Body of pancreas (tissue), 4 donors: ENCODE results near the gene SNX27. TPM values are rescaled to one million over a fixed set of nuclear protein-coding genes. Genes with fewer than 3 reads are reported as not detected.
A peak's percentile ranks its signal among the peaks of the same experiment; 100 is the strongest.
"Not testable (repeated sequence)": the region's sequence is repeated elsewhere in the genome, so short reads cannot be mapped to it uniquely, and the experiment has no call there.

Experiments used
- ATAC-seq: fragments of 150-250 bp; one replicate; pipeline ENCODE4 v1.9.1; 2016
- DNase-seq, 4 donors: peaks; one replicate each; pipeline ENCODE4 v3.0.0-alpha.2; 2019
- H3K27ac ChIP-seq, 4 donors: fragments of 200-600 bp; sonication (generic); 1 replicate in 3 of 4; 2 replicates in 1 of 4; pipeline versions ENCODE4 v1.5.1 to v1.6.1; 2016 to 2019; ENCODE audit warnings: mild to moderate bottlenecking in 1 of 4, mixed read lengths in 1 of 4, moderate library complexity in 1 of 4
- H3K27me3 ChIP-seq, 2 donors: fragments of 200-600 bp; sonication (generic); one replicate each; pipeline ENCODE4 v1.6.0; 2016; ENCODE audit warnings: mild to moderate bottlenecking in 1 of 2
- H3K36me3 ChIP-seq, 2 donors: fragments of 200-600 bp; sonication (generic); replicated peaks in 1 of 2; 2 replicates each; pipeline ENCODE4 v1.5.1; 2016; ENCODE audit warnings: low read depth in 2 of 2; ENCODE audit not compliant: insufficient read depth in 1 of 2
- H3K4me1 ChIP-seq: fragments of 200-600 bp; sonication (generic); one replicate; pipeline ENCODE4 v1.6.0; 2016
- H3K4me3 ChIP-seq, 2 donors: fragments of 200-600 bp; sonication (generic); 1 replicate in 1 of 2; 2 replicates in 1 of 2; pipeline ENCODE4 v1.5.1; 2016 to 2019
- H3K9me3 ChIP-seq, 3 donors: fragments of 200-600 bp; sonication (generic); 1 replicate in 2 of 3; 2 replicates in 1 of 3; pipeline ENCODE4 v1.5.1; 2016
- POLR2A ChIP-seq, 3 donors: fragments of 450-650 bp; IDR thresholded peaks; one replicate each; pipeline ENCODE4 v1.6.1; 2016; ENCODE audit warnings: antibody characterized with exemption in 3 of 3, mild to moderate bottlenecking in 2 of 3
- WGBS, 2 donors: methylation state at CpG; one replicate each; pipeline ENCODE4 v1.1.5; 2017; 5-methylcytosine and 5-hydroxymethylcytosine counted together
- intact Hi-C: fragments of 100-400 bp; cut with DNase I; formaldehyde crosslinking; loops from one replicate; pipeline ENCODE4 v1.15.1; 2023
- total RNA-seq, 2 donors: library from RNA; depleted of rRNA; stranded (reverse); fragments of >200 nt; gene quantifications; one replicate each; pipeline ENCODE4 v1.1.0, GENCODE V29; 2016
- TF ChIP-seq, protein P1 (sequence below), 7 experiments: fragments of 450-650 bp in 4 of 7; fragments of 200-600 bp in 3 of 7; sonication (generic) in 3 of 7; IDR thresholded peaks; one replicate each; pipeline ENCODE4 v1.5.1; 2016 to 2019; ENCODE audit warnings: antibody characterized with exemption in 7 of 7

SNX27 gene
- total RNA-seq, 2 donors from 2014 or later: 22.3 to 25.7 TPM

DNA sequence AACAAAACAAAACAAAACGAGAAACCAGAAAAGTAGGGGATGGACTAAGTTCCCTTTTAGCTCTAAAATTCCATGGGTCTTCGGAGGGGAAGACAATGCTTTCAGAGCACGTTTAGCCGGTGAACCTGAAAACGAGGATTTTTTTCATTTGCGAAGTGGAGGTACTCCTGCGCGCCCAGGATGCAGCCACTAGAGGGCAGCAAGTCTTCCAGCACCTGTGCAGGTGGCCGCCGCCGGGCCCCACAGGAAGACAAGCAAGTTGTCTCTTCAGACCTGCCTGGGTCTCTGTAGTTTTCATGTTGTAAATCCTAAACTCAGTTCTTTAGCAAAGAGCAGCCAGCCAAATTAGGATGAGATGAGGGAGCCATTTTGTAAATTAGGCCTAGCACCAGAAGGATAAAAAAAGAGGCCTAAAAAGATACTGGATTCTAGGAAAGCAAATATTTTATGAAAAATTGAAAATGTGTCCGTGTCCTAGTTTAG is 17.7 kb upstream of the SNX27 start:
- H3K4me3 ChIP-seq: no peak overlapping the region
- no peaks in the 10 kb centered on the region for H3K9me3 ChIP-seq
- H3K36me3 ChIP-seq: no peaks in the 10 kb centered on the region
- no peaks in the 10 kb centered on the region for H3K27me3 ChIP-seq
- TF ChIP-seq POLR2A (IDR thresholded peaks at IDR 0.05): no peak
- TF ChIP-seq, protein P1, sequence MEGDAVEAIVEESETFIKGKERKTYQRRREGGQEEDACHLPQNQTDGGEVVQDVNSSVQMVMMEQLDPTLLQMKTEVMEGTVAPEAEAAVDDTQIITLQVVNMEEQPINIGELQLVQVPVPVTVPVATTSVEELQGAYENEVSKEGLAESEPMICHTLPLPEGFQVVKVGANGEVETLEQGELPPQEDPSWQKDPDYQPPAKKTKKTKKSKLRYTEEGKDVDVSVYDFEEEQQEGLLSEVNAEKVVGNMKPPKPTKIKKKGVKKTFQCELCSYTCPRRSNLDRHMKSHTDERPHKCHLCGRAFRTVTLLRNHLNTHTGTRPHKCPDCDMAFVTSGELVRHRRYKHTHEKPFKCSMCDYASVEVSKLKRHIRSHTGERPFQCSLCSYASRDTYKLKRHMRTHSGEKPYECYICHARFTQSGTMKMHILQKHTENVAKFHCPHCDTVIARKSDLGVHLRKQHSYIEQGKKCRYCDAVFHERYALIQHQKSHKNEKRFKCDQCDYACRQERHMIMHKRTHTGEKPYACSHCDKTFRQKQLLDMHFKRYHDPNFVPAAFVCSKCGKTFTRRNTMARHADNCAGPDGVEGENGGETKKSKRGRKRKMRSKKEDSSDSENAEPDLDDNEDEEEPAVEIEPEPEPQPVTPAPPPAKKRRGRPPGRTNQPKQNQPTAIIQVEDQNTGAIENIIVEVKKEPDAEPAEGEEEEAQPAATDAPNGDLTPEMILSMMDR (IDR thresholded peaks at IDR 0.05): peak; percentile 62 to 92 (median 88)
- WGBS, 2 donors: 7 to 8% methylated on average over 12 of the region's 12 CpGs
- peak overlapping the region in 1 of 4 donors; percentile 11 for H3K27ac ChIP-seq
- H3K4me1 ChIP-seq: peaks cover 10% of the 10 kb centered on the region
- ATAC-seq (peak; percentile 92), DNase-seq (peak; percentile 89 to 95 (median 90))
- intact Hi-C loops: loop anchor here (10.0 kb wide), 1 partner anchor 141 kb away; no protein-coding TSS in a partner anchor

DNA sequence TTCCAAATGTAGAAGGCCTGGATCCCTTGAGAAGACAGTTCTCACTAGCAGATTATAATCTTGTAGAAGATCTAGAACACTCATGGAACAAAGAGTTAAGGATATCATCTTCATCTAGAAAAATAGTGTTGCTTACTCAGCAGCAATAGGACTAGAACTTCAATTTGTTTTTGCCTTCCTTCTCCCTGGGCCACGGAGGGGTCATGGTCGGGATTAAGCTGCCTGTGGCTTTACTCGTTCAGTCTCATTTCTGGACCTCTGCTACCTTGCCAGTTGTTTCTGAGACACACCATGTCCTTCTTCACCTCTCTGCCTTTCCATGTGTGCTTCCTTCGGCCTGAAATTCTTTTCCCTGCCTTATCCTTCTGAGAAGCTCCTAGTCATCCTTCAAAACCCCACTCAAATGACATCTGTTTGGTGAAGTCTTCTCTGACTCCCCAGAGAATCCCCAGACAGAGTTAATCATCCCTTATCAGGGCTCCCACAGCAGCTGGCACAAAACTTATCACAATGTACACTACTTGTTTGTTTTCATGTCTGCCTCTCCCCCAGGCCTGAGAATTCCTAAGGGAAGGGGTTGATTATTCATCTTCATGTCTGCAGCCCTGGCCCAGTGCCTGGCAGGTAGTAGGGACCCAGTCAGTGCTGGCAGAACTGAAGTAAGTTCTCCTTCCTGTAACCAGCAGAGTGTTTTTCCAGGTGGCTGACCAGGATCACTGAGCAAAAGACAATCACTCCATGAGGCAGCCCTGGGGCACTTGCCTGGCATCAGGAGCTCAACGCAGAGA is 15.5 kb upstream of the SNX27 start:
- no peak for TF ChIP-seq POLR2A (IDR thresholded peaks at IDR 0.05)
- TF ChIP-seq, protein P1 (IDR thresholded peaks at IDR 0.05): no peak
- H3K27me3 ChIP-seq: no peaks in the 10 kb centered on the region
- ATAC-seq: peak; percentile 66
- peaks cover 10% of the 10 kb centered on the region for H3K4me1 ChIP-seq
- no peaks in the 10 kb centered on the region for H3K36me3 ChIP-seq
- WGBS, 2 donors: 70 to 72% methylated on average over 5 of the region's 5 CpGs
- no peak overlapping the region for H3K4me3 ChIP-seq
- peak; percentile 34 to 72 (median 69) for DNase-seq
- H3K9me3 ChIP-seq: no peaks in the 10 kb centered on the region
- intact Hi-C loops: loop anchor here (10.0 kb wide), 1 partner anchor 138 kb away; no protein-coding TSS in a partner anchor
- H3K27ac ChIP-seq: peak overlapping the region in 2 of 4 donors; percentile 35 to 38

DNA sequence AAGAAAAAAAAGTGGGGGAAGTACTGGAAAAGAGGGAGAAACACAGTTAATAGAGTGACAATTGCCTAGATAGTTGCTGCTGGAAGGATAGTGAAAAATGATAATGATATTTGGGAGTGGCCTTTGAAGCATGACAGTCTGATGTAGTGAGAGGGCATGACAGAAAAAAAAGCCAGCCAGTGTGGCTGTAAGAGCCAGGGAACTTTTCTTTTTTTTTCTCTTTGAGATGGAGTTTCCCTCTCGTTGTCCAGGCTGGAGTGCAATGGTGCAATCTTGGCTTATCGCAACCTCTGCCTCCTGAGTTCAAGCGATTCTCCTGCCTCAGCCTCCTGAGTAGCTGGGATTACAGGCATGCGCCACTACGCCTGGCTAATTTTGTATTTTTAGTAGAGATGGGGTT is 9.3 kb upstream of the SNX27 start:
- H3K36me3 ChIP-seq, DNase-seq, H3K4me1 ChIP-seq, H3K9me3 ChIP-seq, intact Hi-C loops, H3K4me3 ChIP-seq, ATAC-seq, H3K27me3 ChIP-seq, H3K27ac ChIP-seq: not testable (repeated sequence)
- WGBS, 2 donors: 83 to 84% methylated on average over 5 of the region's 5 CpGs

DNA sequence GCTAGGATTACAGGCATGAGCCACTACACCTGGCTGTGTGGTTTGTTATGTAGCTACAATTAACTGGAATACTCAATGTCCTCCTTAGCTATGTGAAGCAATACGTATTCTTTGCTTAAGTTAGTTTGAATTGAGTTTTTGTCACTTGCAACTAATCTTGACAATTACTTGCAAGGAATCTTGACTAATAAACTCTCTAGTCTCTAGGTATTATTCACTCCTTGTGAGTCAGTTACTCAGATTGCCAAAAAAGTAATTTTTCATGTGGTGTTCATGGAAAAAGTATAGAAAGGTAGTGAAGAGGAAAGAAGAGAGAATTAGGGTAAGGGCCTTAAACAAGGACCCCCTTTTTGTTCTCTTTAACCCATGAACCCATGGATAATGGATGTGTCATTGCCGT is 7.6 kb upstream of the SNX27 start:
- no peak overlapping the region for H3K27ac ChIP-seq
- H3K9me3 ChIP-seq: no peaks in the 10 kb centered on the region
- intact Hi-C loops: no loop called here
- H3K4me1 ChIP-seq: no peaks in the 10 kb centered on the region
- DNase-seq (no peak), ATAC-seq (no peak)
- H3K27me3 ChIP-seq: no peaks in the 10 kb centered on the region
- no peak overlapping the region for H3K4me3 ChIP-seq
- H3K36me3 ChIP-seq: no peaks in the 10 kb centered on the region
- no peak for TF ChIP-seq POLR2A (IDR thresholded peaks at IDR 0.05)
- TF ChIP-seq, protein P1 (IDR thresholded peaks at IDR 0.05): no peak
- WGBS, 2 donors: 54 to 59% methylated on average over 2 of the region's 2 CpGs

DNA sequence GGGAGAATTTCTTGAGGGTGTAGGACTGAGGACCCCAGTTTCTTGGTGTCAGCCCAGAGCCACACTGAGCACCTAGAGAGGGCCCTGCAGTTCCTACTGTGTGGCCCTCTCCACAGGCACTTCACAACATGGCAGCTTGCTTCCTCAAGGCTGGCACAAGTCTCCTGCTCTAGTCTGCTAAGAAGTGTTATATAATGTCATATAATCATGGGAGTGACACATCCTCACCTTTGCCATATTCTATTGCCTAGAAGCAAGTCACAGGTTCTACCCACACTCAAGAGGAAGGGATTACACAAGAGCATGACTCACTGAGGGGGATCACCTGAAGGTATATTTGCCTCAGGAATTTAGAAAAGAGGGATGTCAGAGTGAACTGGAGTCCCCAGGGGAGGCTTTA is 5.5 kb upstream of the SNX27 start:
- Histone ChIP-seq H3K4me1 (peaks cover 5% of the 10 kb centered on the region), H3K9me3 (no peaks in the 10 kb centered on the region), H3K27me3 (no peaks in the 10 kb centered on the region), H3K4me3 (no peak overlapping the region), H3K27ac (no peak overlapping the region), H3K36me3 (no peaks in the 10 kb centered on the region)
- no peak for DNase-seq
- intact Hi-C loops: no loop called here
- TF ChIP-seq, protein P1 (IDR thresholded peaks at IDR 0.05): no peak
- no peak for TF ChIP-seq POLR2A (IDR thresholded peaks at IDR 0.05)
- no peak for ATAC-seq
